GM21528 (cell line): ENCODE results near the gene CYP4F12.

Experiments used
- ATAC-seq: cut with Tn5 transposase; IDR thresholded peaks from one replicate; pipeline ENCODE4 v1.9.1; 2021; ENCODE audit warnings: mild to moderate bottlenecking, moderate library complexity; ENCODE audit not compliant: unreplicated experiment, low FRiP score

CYP4F12 gene

GRCh38 chr19:15672580-15673175 is at the start of gene CYP4F12:
Gene CYP4F12, plus strand, starts transcription at chr19:15673087. Its CDS starts 443 bp downstream, at chr19:15673530.
- ATAC-seq: no peak

- no peak for ATAC-seq
Observed at GRCh38 chr19:15623711-15624318, 49.1 kb upstream of the CYP4F12 start.

GRCh38 chr19:15628236-15629002 is 44.5 kb upstream of the CYP4F12 start:
- no peak for ATAC-seq

GRCh38 chr19:15629003-15629880 is 43.6 kb upstream of the CYP4F12 start:
- ATAC-seq: no peak

GRCh38 chr19:15631817-15632216 is 41.1 kb upstream of the CYP4F12 start:
- no peak for ATAC-seq

- no peak for ATAC-seq
Observed at GRCh38 chr19:15633082-15633835, 39.6 kb upstream of the CYP4F12 start.

- no peak for ATAC-seq
Observed at GRCh38 chr19:15634105-15634504, 38.8 kb upstream of the CYP4F12 start.

- no peak for ATAC-seq
Observed at GRCh38 chr19:15635016-15635805, 37.7 kb upstream of the CYP4F12 start.

GRCh38 chr19:15636026-15636425 is 36.9 kb upstream of the CYP4F12 start:
- no peak for ATAC-seq

- ATAC-seq: no peak
Observed at GRCh38 chr19:15639596-15639995, 33.3 kb upstream of the CYP4F12 start.

- no peak for ATAC-seq
Observed at GRCh38 chr19:15640294-15640903, 32.5 kb upstream of the CYP4F12 start, which contains the start of gene CYP4F3. Gene CYP4F3, plus strand, starts transcription at chr19:15640897. Its CDS starts 519 bp downstream, at chr19:15641416.

- no peak for ATAC-seq
Observed at GRCh38 chr19:15640904-15641597, 31.8 kb upstream of the CYP4F12 start.

GRCh38 chr19:15641901-15642491 is 30.9 kb upstream of the CYP4F12 start:
- ATAC-seq: no peak

GRCh38 chr19:15642807-15643206 is 30.1 kb upstream of the CYP4F12 start:
- no peak for ATAC-seq

GRCh38 chr19:15643387-15643786 is 29.5 kb upstream of the CYP4F12 start:
- ATAC-seq: no peak

- no peak for ATAC-seq
Observed at GRCh38 chr19:15644066-15644741, 28.7 kb upstream of the CYP4F12 start.

GRCh38 chr19:15644816-15645215 is 28.1 kb upstream of the CYP4F12 start:
- ATAC-seq: no peak
